GM03348 (cell line): ENCODE measurements around the gene AK9.

Experiments
- DNase-seq: peaks from one replicate; pipeline ENCODE4 v3.0.0; 2012; ENCODE audit warnings: low spot score

AK9 gene

GRCh38 chr6:109456710-109457561 is 234.1 kb downstream of the AK9 start:
- DNase-seq = peak; percentile 85

- DNase-seq = no peak
These were observed 234.9 kb downstream of the AK9 start for GRCh38 chr6:109456111-109456583.

DNA sequence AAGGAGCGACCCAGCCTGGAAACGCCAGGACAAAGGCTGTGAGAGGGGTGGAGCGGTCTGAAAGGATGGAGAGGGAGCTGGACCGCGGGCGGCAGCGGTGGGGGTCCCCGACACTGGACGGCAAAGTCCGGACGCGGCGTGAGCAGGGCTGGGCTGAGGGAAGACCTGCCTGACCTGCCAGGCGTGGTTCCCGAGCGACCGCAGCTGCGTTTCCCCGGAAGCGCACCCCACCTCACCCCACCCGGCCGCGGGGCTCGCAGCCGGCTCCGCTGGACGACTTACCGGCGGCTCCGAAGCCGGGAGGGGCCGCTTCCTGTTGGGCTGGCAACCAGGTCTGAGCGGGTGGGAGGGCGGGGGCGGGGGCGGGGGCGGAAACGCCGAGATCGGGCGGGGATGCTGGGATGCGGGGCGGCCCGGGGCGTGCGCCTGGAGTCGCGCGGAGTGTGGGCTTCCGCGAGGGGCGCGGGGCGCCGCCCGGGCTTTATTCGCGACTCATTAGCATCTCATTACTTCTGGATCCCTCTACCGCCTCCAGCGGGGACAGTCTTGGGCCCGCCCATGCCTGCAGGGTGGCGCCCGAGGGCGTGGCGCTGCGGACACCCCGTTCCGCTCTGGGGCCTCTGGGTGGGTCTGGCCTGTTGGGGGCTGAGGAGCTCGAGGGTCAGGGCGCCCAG is 235.4 kb downstream of the AK9 start, which contains the start of gene MICAL1:
MICAL1 (minus strand) TSS at position 336 of the 674 bp plus-strand sequence. CDS start 1,576 bp downstream, outside the sequence.
- peak; percentile 89 for DNase-seq

- peak; percentile 33 for DNase-seq
These were observed 236.2 kb downstream of the AK9 start for GRCh38 chr6:109454496-109455436.

GRCh38 chr6:109453594-109454495 is 237.2 kb downstream of the AK9 start:
- peak; percentile 67 for DNase-seq

DNA sequence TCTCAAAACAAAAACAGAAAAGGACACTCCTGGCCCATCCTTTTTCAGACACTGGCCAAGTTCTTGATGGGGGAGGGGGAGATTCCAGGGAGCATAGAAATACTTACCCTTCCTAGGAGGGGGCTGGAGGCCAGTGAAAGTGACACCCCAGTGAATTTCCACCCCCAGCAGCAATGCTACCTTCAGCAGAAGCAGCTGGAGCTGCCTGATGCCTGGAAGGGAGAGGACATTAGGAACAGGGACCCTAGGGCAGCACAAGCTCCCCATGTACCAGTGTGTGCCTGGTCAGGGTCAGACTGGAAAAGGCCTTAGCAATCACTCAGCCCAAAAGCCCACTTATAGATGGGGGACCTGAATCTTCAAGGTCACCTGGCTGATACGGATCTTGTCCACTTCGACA is 237.8 kb downstream of the AK9 start:
- DNase-seq = no peak

- no peak for DNase-seq
These were observed 238.8 kb downstream of the AK9 start for GRCh38 chr6:109452181-109452580.

DNA sequence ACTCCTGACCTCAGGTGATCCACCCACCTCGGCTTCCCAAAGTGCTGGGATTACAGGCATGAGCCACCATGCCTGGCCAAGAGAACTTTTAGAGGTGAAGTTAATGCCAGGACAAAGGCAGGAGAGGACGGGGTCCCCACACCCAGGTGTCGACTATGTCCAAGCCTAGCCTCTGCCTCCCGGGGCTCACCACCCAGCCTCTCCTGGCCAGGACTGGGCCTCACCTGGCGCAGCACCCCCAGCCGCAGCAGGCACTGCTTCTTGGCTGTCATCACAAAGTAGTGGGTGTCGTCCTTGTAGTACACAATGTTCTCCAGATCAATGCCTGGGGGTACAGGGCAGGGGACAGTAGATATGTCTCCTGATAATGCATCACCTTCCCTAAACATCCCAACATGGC is 239.6 kb downstream of the AK9 start:
- no peak for DNase-seq

GRCh38 chr6:109450801-109451200 is 240.2 kb downstream of the AK9 start:
- DNase-seq = no peak

GRCh38 chr6:109449795-109450673 is 241.0 kb downstream of the AK9 start:
- no peak for DNase-seq

GRCh38 chr6:109449064-109449794 is 241.8 kb downstream of the AK9 start:
- DNase-seq = no peak

- DNase-seq = no peak
These were observed 242.4 kb downstream of the AK9 start for GRCh38 chr6:109448615-109449014.

GRCh38 chr6:109447878-109448555 is 243.0 kb downstream of the AK9 start:
- no peak for DNase-seq

GRCh38 chr6:109447087-109447486 is 243.9 kb downstream of the AK9 start:
- DNase-seq = no peak

- no peak for DNase-seq
These were observed 244.5 kb downstream of the AK9 start for GRCh38 chr6:109446541-109446940.

GRCh38 chr6:109446072-109446471 is 244.9 kb downstream of the AK9 start:
- DNase-seq = no peak

- DNase-seq = no peak
These were observed 245.6 kb downstream of the AK9 start for GRCh38 chr6:109445382-109445781.

- no peak for DNase-seq
These were observed 247.5 kb downstream of the AK9 start for GRCh38 chr6:109443425-109443950.
